HEK293 (cell line): Measurements from ENCODE around the gene ZNF45.

Experiments
- ATF2 ChIP-seq: fragments of 450-650 bp; formaldehyde crosslinking; IDR thresholded peaks from 2 replicates; pipeline ENCODE4 v1.5.1; 2016; ENCODE audit warnings: missing biosample characterization, missing genetic modification characterization, low read depth
- BCL11A ChIP-seq: fragments of 450-650 bp; formaldehyde crosslinking; IDR thresholded peaks from 2 replicates; pipeline ENCODE4 v1.5.1; 2016; ENCODE audit warnings: low read depth, missing biosample characterization, missing genetic modification characterization
- HOXA7 ChIP-seq: sonication (generic); formaldehyde crosslinking; IDR thresholded peaks from 2 replicates; pipeline ENCODE4 v1.8.1; 2022; ENCODE audit warnings: missing genetic modification reagents, borderline replicate concordance
- HOXC10 ChIP-seq: sonication (generic); formaldehyde crosslinking; IDR thresholded peaks from 2 replicates; pipeline ENCODE4 v1.8.1; 2023; ENCODE audit warnings: mild to moderate bottlenecking, missing genetic modification reagents
- KLF8 ChIP-seq: fragments of 450-650 bp; formaldehyde crosslinking; IDR thresholded peaks from 2 replicates; pipeline ENCODE4 v1.5.1; 2016; ENCODE audit warnings: missing biosample characterization, missing genetic modification characterization
- PATZ1 ChIP-seq: fragments of 450-650 bp; formaldehyde crosslinking; IDR thresholded peaks from 2 replicates; pipeline ENCODE4 v1.5.1; 2016; ENCODE audit warnings: missing biosample characterization, missing genetic modification characterization
- PBX3 ChIP-seq: sonication (generic); formaldehyde crosslinking; IDR thresholded peaks from 2 replicates; pipeline ENCODE4 v1.8.1; 2022; ENCODE audit warnings: mild to moderate bottlenecking, moderate library complexity, missing genetic modification reagents
- REPIN1 ChIP-seq: fragments of 450-650 bp; formaldehyde crosslinking; IDR thresholded peaks from 2 replicates; pipeline ENCODE4 v1.5.1; 2017; ENCODE audit warnings: missing biosample characterization, missing genetic modification characterization, low read depth
- TRIM28 ChIP-seq: IDR thresholded peaks from 2 replicates; pipeline ENCODE4 v1.6.1; 2011; ENCODE audit warnings: low read length, control low read depth, borderline replicate concordance
- TSHZ1 ChIP-seq: fragments of 450-650 bp; formaldehyde crosslinking; IDR thresholded peaks from 2 replicates; pipeline ENCODE4 v1.5.1; 2016; ENCODE audit warnings: missing biosample characterization, missing genetic modification characterization, borderline replicate concordance
- ZBTB49 ChIP-seq: fragments of 450-650 bp; formaldehyde crosslinking; IDR thresholded peaks from 2 replicates; pipeline ENCODE4 v1.5.1; 2016; ENCODE audit warnings: missing biosample characterization, missing genetic modification characterization, low read depth
- ZNF148 ChIP-seq: fragments of 450-650 bp; formaldehyde crosslinking; IDR thresholded peaks from 2 replicates; pipeline ENCODE4 v1.5.0; 2017; ENCODE audit warnings: missing biosample characterization, missing genetic modification characterization, borderline replicate concordance
- ZNF174 ChIP-seq: fragments of 450-650 bp; formaldehyde crosslinking; IDR thresholded peaks from 2 replicates; pipeline ENCODE4 v1.5.0; 2017; ENCODE audit warnings: missing biosample characterization, mild to moderate bottlenecking, missing genetic modification characterization
- ZNF24 ChIP-seq: fragments of 450-650 bp; formaldehyde crosslinking; IDR thresholded peaks from 2 replicates; pipeline ENCODE4 v1.5.1; 2016; ENCODE audit warnings: missing biosample characterization, missing genetic modification characterization
- ZNF394 ChIP-seq: fragments of 450-650 bp; formaldehyde crosslinking; IDR thresholded peaks from 2 replicates; pipeline ENCODE4 v1.5.1; 2016; ENCODE audit warnings: missing biosample characterization, missing genetic modification characterization, mild to moderate bottlenecking, moderate library complexity, borderline replicate concordance
- ZNF701 ChIP-seq: fragments of 450-650 bp; formaldehyde crosslinking; IDR thresholded peaks from 2 replicates; pipeline ENCODE4 v1.5.1; 2016; ENCODE audit warnings: missing biosample characterization, missing genetic modification characterization
- ZNF791 ChIP-seq: fragments of 450-650 bp; formaldehyde crosslinking; IDR thresholded peaks from 2 replicates; pipeline ENCODE4 v1.5.1; 2016; ENCODE audit warnings: missing biosample characterization, missing genetic modification characterization
- ZNF843 ChIP-seq: fragments of 450-650 bp; formaldehyde crosslinking; IDR thresholded peaks from 2 replicates; pipeline ENCODE4 v1.5.1; 2016; ENCODE audit warnings: missing biosample characterization, missing genetic modification characterization
- TF ChIP-seq, protein P1 (sequence below): fragments of 450-650 bp; formaldehyde crosslinking; IDR thresholded peaks from 2 replicates; pipeline ENCODE4 v1.5.1; 2016; ENCODE audit warnings: missing biosample characterization, missing genetic modification characterization

ZNF45 gene

GRCh38 chr19:43983912-43984686 lies 49.0 kb upstream of the ZNF45 start, which contains the start of gene ZNF155 (continued):
- TF ChIP-seq ZNF701 (tag by site-specific recombination) (peak; percentile 78; the same call in 1 of the 2 replicates), PBX3 (no peak), ZNF148 (tag by site-specific recombination) (no peak), ZNF394 (tag by site-specific recombination) (peak; percentile 55; the same call in 1 of the 2 replicates), TRIM28 (no peak), ATF2 (tag by site-specific recombination) (no peak), ZNF24 (tag by site-specific recombination) (peak; percentile 39; the same call in 1 of the 2 replicates), ZBTB49 (no peak), PATZ1 (tag by site-specific recombination) (peak; percentile 89), BCL11A (tag by site-specific recombination) (0 out of 2 replicates have a peak, but pooled peaks have one; percentile 52), REPIN1 (no peak), ZNF791 (tag by site-specific recombination) (no peak), KLF8 (peak; percentile 88), HOXA7 (CRISPR knock-in tag) (no peak), ZNF174 (no peak), HOXC10 (CRISPR knock-in tag) (no peak), TSHZ1 (tag by site-specific recombination) (no peak), ZNF843 (tag by site-specific recombination) (peak; percentile 16; the same call in 1 of the 2 replicates)
- TF ChIP-seq, protein P1, sequence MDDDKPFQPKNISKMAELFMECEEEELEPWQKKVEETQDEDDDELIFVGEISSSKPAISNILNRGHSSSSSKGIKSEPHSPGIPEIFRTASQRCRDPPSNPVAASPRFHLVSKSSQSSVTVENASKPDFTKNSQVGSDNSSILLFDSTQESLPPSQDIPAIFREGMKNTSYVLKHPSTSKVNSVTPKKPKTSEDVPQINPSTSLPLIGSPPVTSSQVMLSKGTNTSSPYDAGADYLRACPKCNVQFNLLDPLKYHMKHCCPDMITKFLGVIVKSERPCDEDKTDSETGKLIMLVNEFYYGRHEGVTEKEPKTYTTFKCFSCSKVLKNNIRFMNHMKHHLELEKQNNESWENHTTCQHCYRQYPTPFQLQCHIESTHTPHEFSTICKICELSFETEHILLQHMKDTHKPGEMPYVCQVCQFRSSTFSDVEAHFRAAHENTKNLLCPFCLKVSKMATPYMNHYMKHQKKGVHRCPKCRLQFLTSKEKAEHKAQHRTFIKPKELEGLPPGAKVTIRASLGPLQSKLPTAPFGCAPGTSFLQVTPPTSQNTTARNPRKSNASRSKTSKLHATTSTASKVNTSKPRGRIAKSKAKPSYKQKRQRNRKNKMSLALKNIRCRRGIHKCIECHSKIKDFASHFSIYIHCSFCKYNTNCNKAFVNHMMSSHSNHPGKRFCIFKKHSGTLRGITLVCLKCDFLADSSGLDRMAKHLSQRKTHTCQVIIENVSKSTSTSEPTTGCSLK (tag by site-specific recombination), result no peak
